Measurements from ENCODE around the gene GSG1L.

The GSG1L gene

GRCh38 chr16:27795992-27796614 lies 267.4 kb downstream of the GSG1L start:
- DNase-seq (ENCODE audit: low read depth in 3 of 3, low spot score in 1 of 3): no peak

GRCh38 chr16:27793249-27793622 lies 270.3 kb downstream of the GSG1L start:
- DNase-seq (ENCODE audit: low read depth in 3 of 3, low spot score in 1 of 3): no peak

DNA sequence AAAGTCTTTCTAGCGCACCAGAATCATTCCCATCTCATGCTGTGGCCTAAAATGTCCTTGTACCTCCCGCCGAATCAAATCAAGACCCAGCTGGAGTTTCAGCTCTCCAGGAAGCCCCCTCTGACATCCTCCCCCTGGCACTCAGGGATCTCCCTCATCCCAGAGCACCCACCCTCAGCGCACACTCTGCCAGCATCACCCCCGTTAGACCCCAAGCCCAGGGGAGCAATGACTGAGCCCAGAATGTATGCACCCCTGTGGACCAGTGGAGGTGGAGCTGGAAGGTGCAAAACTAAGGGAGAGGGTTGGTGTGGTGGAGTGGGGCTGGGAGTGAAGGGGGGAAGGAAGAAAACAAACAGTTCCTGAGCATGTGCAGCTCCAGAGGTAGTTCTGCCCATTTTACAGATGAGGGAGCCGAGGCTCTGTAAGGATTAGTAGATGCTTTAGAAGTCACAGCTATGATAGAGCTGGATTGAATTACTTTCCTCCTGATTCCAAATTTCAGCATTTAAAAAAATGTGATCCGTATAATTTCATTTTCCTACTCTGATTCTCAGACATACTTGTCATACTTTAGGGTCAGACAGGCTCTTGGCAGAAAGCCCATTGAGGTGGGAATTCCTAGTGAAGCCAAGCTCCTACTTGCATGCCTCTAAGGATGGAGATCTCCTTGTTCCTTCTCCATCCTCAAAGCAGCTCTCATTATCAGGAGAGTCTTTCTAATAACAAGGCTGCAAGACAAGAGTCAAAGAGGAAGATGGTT lies 270.8 kb downstream of the GSG1L start:
- DNase-seq (ENCODE audit: low read depth in 3 of 3, low spot score in 1 of 3): no peak

DNA sequence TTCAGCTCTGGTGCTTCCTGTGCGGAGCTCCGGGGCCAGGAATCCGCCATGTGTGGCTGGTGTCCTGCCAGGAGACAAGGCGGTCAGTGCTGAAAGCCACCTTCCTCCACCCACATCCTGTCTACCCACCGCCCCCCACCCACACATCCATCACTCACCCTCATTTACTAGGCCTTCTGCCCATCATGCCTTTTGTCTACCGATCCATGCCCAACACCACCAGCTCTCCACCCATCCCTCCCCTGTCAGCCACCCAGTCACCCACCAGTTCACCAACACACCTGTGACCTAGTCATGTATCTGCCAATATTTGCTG lies 272.2 kb downstream of the GSG1L start:
- no peak for DNase-seq (ENCODE audit: low read depth in 3 of 3, low spot score in 1 of 3)

DNA sequence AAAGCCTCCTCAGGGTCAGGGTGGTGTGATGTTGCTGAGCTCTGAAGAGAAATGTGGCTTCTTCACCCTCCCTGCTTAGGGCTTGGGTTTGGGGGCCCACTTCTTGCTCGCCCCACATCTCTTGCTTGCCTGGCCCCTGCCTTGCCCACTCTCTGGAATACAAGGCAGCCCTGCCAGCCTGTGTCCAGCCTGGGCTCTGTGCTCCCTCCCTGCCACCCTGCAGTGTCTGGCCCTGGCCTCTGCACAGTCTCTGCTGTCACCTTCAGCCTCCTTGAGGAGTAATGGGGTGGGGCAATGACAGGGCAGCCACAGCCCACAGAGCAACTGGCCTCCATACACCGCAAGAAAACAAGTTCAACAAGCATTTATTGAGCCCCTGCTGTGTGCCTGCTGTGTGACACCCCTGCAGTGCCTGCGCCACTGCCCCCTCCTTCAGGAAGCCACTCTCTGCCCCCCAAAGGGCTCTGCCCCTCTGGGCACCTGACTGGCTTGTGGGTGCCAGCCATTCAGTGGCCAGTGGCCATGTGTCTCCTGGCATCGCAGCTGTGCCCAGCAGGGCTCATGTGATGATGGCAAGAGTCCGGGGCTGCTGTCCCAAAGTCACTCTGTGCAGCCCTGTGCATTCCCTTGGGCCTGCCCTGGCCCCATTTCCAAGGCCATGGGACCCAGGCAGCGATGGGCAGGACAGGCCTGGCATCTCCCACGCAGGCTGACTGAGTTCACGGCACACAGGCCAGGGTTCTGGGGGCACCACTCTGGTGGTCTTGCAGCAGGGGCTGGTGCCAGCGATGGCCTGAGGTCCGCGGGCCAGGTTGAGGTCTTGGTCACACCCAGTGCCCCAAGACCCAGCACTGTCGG lies 272.7 kb downstream of the GSG1L start:
- DNase-seq (ENCODE audit: low read depth in 3 of 3, low spot score in 1 of 3): no peak

DNA sequence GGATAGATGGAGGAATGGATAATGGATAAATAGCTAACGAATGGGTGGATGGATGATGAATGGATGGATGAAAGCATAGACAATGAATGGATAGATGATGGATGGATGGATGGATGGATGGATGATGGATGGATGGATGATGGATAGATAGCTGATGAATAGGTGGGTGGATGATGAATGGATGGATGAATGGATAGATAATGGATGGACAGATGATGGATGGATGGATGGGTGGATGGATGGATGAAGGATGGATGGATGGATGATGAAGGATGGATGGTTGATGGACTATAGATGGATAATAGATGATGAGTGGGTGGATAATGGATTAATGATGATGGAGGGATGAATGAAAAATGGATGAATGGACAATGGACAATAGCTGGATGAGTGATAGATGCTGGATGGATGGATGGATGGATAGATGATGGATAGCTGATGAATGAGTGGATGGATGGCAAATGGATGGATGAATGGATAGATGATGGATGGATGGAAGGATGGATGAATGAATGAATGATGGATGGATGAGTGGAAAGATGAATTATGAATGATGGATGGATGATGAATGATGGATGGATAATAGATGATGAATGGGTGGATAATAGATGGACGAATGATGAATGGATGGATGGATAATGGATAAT lies 273.8 kb downstream of the GSG1L start:
- no peak for DNase-seq (ENCODE audit: low read depth in 3 of 3, low spot score in 1 of 3)

- no peak for DNase-seq (ENCODE audit: low read depth in 3 of 3, low spot score in 1 of 3)
Measured at GRCh38 chr16:27789150-27789549, 274.4 kb downstream of the GSG1L start.

GRCh38 chr16:27787665-27788064 lies 275.8 kb downstream of the GSG1L start:
- no peak for DNase-seq (ENCODE audit: low read depth in 3 of 3, low spot score in 1 of 3)

DNA sequence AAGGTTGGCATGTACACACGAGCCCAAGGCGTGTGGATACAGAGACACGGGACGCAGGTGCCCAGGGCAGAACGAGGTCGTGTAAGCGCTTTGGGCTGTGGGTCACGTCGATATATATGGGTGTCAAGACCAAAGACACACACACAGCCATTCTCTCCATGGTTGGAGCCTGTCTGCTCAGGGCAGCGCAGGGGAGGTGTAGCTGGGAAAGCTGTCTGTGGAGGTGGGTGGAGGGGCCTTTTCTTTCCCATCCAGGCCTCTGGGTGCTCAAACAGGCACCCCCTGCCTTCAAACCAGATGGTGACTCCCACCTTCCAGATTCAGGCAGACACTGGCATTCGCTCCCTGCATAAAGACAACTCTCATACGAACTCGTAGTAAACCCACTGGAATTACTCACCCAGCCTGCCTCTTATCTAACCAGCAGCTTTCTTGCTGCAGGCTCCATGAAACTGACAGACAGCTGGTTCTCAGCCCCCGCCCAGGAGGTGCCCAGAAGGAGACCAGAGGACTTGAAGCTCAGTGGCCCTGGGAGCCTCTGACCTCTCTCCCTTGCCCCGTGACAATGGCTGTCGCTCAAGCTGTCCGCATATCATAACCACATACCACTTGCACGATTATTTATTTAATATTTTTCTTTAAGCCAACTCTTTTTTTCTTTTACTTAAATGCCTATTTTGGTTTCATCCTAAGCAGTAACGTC lies 276.4 kb downstream of the GSG1L start:
- no peak for DNase-seq (ENCODE audit: low read depth in 3 of 3, low spot score in 1 of 3)

GRCh38 chr16:27786221-27786922 lies 277.1 kb downstream of the GSG1L start:
- DNase-seq (ENCODE audit: low read depth in 3 of 3, low spot score in 1 of 3): no peak

DNA sequence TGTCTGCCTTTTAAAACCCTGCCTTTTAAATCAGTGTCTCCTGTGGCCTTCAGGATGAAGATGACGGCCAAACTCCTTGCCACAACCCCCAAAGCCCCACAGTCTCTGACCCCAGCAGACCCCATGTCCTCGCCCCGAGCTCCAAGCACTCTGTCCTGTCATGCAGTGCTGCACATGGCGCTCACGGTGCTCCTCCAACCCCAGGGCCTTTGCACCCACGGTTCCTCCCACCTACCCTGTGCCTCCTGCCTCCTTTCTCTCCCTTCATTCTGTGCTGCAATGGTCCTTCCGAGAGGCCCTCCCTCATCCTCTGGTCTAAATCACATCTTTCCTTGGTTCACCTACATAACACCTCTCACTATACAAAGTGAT lies 278.2 kb downstream of the GSG1L start:
- no peak for DNase-seq (ENCODE audit: low read depth in 3 of 3, low spot score in 1 of 3)

DNA sequence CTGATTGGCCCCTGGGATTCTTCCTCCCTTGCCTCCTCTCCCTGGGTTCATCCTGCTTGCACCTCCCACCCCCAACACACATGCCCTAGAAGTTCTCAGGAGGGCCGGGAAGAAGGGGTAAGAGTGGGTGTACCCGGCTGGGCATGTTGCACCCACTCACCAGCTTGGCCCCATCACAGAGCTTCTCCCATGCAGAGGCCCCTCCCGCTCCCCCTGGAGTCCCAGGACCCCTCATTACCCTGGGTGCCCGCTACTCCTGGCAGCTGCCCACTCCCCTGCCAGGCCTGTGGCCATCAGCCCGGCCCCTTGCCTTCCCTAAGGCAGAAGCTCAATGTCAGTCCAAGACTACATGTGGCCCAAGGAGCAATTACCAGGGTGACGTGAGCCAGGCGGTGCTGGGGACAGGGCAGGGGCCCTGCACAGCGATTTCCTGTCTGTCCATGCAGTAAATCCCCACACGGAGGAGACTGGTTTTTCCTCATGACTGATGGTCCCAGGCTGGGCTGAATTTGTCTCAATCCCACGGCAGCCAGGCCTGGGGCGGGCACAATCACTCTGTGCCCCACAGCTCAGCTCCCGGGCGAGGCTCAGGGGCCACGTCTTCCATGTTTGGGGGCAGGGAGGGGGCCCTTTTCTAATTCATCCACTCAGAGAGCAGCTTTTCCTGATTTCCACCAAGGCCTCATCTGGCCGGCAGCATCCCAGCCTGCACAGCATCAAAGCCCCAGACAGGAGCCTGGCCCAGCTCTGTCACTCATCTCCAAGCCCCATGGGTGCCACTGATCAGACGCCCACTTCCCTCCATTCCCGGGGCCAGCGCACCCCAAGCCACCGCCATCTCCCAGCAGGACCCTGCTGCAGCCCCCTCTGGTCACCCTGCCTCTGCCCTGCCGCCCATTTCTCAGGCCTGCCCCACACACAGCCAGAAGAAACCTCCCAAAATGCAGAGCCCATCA lies 278.9 kb downstream of the GSG1L start:
- no peak for DNase-seq (ENCODE audit: low read depth in 3 of 3, low spot score in 1 of 3)

GRCh38 chr16:27781981-27782880 lies 281.3 kb downstream of the GSG1L start:
- no peak for DNase-seq (ENCODE audit: low read depth in 3 of 3, low spot score in 1 of 3)

- DNase-seq (ENCODE audit: low read depth in 3 of 3, low spot score in 1 of 3): no peak
Measured at GRCh38 chr16:27781195-27781524, 282.4 kb downstream of the GSG1L start.

DNA sequence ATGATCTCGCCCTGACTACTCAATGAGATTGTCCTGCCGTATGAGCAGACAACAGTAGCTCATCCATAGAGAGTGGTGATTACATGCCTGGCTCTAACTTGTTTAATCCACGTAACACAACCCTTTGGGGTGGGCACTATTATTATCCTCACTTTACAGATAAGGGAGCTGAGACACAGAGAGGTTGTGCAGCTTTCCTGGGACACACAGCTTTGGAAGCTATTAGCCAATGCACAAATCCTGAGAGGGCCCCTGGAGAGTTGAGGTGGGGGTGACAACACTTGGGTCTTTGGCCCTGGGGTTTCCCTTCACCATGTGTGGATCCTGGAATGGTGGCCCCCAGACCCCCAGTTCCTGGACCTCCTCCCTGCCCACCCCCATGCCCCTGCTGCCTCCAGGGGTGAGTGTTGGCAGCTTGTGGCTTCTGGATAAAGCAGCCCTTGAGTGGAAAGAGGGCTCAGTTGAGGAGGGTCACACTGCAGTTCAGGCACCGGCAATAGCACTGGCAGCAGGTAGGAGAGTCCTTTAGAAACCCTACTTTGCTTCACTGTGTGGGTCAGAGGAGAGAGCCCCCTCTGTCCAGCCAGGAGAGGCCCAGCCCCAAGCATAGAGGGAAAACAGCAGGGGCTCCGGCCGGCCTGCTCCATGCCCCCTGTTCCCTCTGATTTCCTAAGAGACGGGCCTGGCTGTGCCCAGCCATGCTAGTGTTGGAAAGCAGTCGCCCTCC lies 282.9 kb downstream of the GSG1L start:
- no peak for DNase-seq (ENCODE audit: low read depth in 3 of 3, low spot score in 1 of 3)

DNA sequence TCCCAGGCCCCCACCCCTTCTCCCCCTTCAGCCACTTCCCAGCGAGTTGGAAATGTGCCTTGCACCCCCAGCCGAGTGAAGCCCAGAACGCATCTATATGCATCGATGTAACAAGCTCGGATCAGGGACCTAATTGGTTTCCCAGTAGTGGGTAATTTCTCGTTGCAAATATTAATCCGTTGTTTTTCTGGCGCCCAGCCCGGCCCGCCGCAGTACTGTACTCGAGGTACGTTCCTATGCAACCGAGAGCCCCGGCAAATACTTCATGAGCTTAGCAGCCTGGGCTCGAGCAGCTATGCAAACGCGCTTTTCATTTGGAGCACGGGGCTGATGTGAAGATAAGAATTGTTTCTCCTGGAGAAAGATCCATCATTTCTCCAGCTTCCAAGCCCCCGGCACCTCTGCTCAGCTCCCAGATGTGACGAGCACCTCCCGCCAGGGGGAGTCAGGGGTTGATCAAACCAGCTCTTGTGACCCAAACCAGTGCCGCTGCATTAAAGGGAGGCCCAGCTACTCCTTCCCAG lies 283.8 kb downstream of the GSG1L start:
- DNase-seq (ENCODE audit: low read depth in 3 of 3, low spot score in 1 of 3): no peak

DNA sequence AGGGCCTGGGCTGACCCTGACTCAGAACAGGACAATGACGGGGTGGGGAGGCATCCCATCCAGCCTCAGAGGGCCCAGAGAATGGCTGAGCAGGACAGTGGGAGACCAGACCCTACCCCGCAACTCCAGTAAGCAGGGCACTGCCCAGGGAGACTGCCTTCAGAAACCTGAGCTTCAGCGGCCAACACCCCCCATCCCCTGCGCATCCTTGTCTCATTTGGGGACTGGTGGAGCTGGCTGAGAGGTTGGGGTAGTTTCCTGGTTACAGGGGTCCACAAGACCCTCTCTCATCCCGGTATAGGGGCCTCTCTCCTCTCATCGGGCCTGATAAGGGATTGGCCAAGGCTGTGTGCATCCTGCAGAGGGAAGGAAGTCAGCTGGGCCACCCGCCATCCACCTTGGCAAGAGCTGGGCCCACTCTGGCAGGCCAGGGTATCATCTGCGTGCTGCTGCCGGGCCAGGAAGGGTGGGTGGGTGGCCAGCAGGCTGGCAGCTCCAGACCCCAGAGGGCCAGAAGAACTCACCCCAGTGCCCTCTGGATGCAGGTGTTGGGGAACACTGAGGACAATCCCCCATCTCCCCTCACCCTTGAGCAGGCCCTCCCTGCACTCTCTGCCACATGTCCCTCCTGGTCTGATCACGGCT lies 284.5 kb downstream of the GSG1L start:
- DNase-seq (ENCODE audit: low read depth in 3 of 3, low spot score in 1 of 3): no peak

All from stimulated activated CD4-positive, alpha-beta T cell treated with anti-CD3 and anti-CD28 coated beads, TNF-alpha, amount 100 ng/mL, for 1 hour (primary cell).